ENCODE results near the gene KCNJ10.
A peak's percentile ranks its signal among the peaks of the same experiment; 100 is the strongest.

Gene KCNJ10

GRCh38 chr1:159958719-159959380 lies 111.1 kb downstream of the KCNJ10 start:
- TF ChIP-seq CTCF (IDR thresholded peaks at IDR 0.05; ENCODE audit: low read depth, low read length, missing control alignments), result no peak
- no peak for DNase-seq
- Histone ChIP-seq H3K4me3 (ENCODE audit: low read depth, low read length) (no peak overlapping the region), H3K27ac (no peak overlapping the region), H3K27me3 (replicated peaks) (peaks cover 2% of the 10 kb centered on the region), H3K36me3 (replicated peaks) (no peaks in the 10 kb centered on the region)
- in situ Hi-C loops (cut with HindIII; ENCODE audit: low pct_ligation_motif_present, low sequenced_read_pairs), result no loop called here

- DNase-seq, result no peak
- Histone ChIP-seq H3K4me3 (ENCODE audit: low read depth, low read length) (no peak overlapping the region), H3K27me3 (replicated peaks) (no peaks in the 10 kb centered on the region), H3K27ac (no peak overlapping the region), H3K36me3 (replicated peaks) (no peaks in the 10 kb centered on the region)
- in situ Hi-C loops (cut with HindIII; ENCODE audit: low pct_ligation_motif_present, low sequenced_read_pairs), result no loop called here
- no peak for TF ChIP-seq CTCF (IDR thresholded peaks at IDR 0.05; ENCODE audit: low read depth, low read length, missing control alignments)
These were observed 112.1 kb downstream of the KCNJ10 start for GRCh38 chr1:159957824-159958268.

GRCh38 chr1:159955456-159955855 lies 114.5 kb downstream of the KCNJ10 start:
- TF ChIP-seq CTCF (IDR thresholded peaks at IDR 0.05; ENCODE audit: low read depth, low read length, missing control alignments), result no peak
- Histone ChIP-seq H3K27ac (no peak overlapping the region), H3K36me3 (replicated peaks) (no peaks in the 10 kb centered on the region), H3K27me3 (replicated peaks) (no peaks in the 10 kb centered on the region), H3K4me3 (ENCODE audit: low read depth, low read length) (no peak overlapping the region)
- in situ Hi-C loops (cut with HindIII; ENCODE audit: low pct_ligation_motif_present, low sequenced_read_pairs), result no loop called here
- no peak for DNase-seq

GRCh38 chr1:159953536-159954515 lies 116.1 kb downstream of the KCNJ10 start, which contains the start of gene SLAMF9:
Gene SLAMF9, minus strand, starts transcription at chr1:159954237. Its CDS starts 100 bp downstream, at chr1:159954137.
- Histone ChIP-seq H3K27me3 (replicated peaks) (no peaks in the 10 kb centered on the region), H3K36me3 (replicated peaks) (no peaks in the 10 kb centered on the region), H3K4me3 (ENCODE audit: low read depth, low read length) (no peak within 1 kb of the TSS), H3K27ac (no peak within 1 kb of the TSS)
- in situ Hi-C loops (cut with HindIII; ENCODE audit: low pct_ligation_motif_present, low sequenced_read_pairs), result no loop called here
- no peak for TF ChIP-seq CTCF (IDR thresholded peaks at IDR 0.05; ENCODE audit: low read depth, low read length, missing control alignments)
- DNase-seq, result peak; percentile 3

- no peak for DNase-seq
- TF ChIP-seq CTCF (IDR thresholded peaks at IDR 0.05; ENCODE audit: low read depth, low read length, missing control alignments), result no peak
- H3K27me3 ChIP-seq (replicated peaks), result no peaks in the 10 kb centered on the region
- H3K4me3 ChIP-seq (ENCODE audit: low read depth, low read length), result no peak overlapping the region
- no peak overlapping the region for H3K27ac ChIP-seq
- in situ Hi-C loops (cut with HindIII; ENCODE audit: low pct_ligation_motif_present, low sequenced_read_pairs), result no loop called here
- no peaks in the 10 kb centered on the region for H3K36me3 ChIP-seq (replicated peaks)
These were observed 117.0 kb downstream of the KCNJ10 start for GRCh38 chr1:159952932-159953331.
